SU-DHL-6 (cell line): ENCODE measurements around the gene ITGB1BP1.

Source experiments
- CTCF ChIP-seq: fragments of 200-600 bp; sonication (generic); IDR thresholded peaks from one replicate; pipeline ENCODE4 v1.5.1; 2017; ENCODE audit warnings: antibody characterized with exemption, mild to moderate bottlenecking, low read length, moderate library complexity; ENCODE audit not compliant: insufficient read depth, poor library complexity, severe bottlenecking
- EZH2phosphoT487 ChIP-seq: fragments of 200-600 bp; sonication (generic), shearing (Covaris generic); conservative IDR thresholded peaks from 2 replicates; pipeline ENCODE4 v1.6.1; 2018; ENCODE audit warnings: mild to moderate bottlenecking, antibody characterized with exemption, low read length, moderate library complexity, mixed read lengths

- TF ChIP-seq CTCF (no peak), EZH2phosphoT487 (no peak)
Observed at GRCh38 chr2:9366026-9366425, 57.3 kb downstream of the ITGB1BP1 start.
